Suprapubic skin (tissue), 4 donors: ENCODE measurements around the gene RGP1.

ENCODE experiments used
- EP300 ChIP-seq: sonication (generic); formaldehyde crosslinking; IDR thresholded peaks from one replicate; pipeline ENCODE4 v1.6.1; 2017; ENCODE audit warnings: antibody characterized with exemption
- POLR2A ChIP-seq, 2 donors: fragments of 450-650 bp; IDR thresholded peaks; one replicate each; pipeline ENCODE4 v1.6.1; 2017; ENCODE audit warnings: antibody characterized with exemption in 2 of 2, mild to moderate bottlenecking in 2 of 2, moderate library complexity in 2 of 2
- POLR2AphosphoS5 ChIP-seq, 3 donors: sonication (generic); formaldehyde crosslinking; IDR thresholded peaks; one replicate each; pipeline ENCODE4 v1.6.1; 2017; ENCODE audit warnings: antibody characterized with exemption in 3 of 3
- TF ChIP-seq, protein P1 (sequence below), 2 donors: fragments of 200-600 bp in 1 of 2; fragments of 450-650 bp in 1 of 2; sonication (generic) in 1 of 2; IDR thresholded peaks; one replicate each; pipeline ENCODE4 v1.5.1; 2016 to 2019; ENCODE audit warnings: antibody characterized with exemption in 2 of 2, mild to moderate bottlenecking in 1 of 2, moderate library complexity in 1 of 2

DNA sequence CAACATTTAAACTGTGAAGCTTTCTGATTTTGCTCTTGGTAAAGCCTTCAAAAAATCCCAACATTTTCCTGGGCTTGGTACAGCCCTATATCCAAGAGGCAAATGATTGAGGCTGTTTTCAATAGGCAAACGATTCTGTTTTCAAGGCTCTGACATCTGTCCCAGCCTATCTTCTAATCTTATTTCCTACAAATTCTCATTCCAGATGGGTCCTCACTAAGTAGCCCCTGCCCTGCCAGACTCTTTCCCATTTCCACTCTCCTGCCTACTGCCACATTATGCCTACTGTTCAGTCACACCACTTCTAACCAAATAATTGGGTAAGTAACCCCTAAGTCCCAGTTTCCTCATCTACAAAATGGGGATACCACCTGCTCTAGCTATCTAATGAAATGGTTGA, 3.5 kb upstream of the RGP1 start:
- TF ChIP-seq POLR2A (IDR thresholded peaks at IDR 0.05) = no peak
- TF ChIP-seq POLR2AphosphoS5 (IDR thresholded peaks at IDR 0.05) = no peak
- TF ChIP-seq, protein P1, sequence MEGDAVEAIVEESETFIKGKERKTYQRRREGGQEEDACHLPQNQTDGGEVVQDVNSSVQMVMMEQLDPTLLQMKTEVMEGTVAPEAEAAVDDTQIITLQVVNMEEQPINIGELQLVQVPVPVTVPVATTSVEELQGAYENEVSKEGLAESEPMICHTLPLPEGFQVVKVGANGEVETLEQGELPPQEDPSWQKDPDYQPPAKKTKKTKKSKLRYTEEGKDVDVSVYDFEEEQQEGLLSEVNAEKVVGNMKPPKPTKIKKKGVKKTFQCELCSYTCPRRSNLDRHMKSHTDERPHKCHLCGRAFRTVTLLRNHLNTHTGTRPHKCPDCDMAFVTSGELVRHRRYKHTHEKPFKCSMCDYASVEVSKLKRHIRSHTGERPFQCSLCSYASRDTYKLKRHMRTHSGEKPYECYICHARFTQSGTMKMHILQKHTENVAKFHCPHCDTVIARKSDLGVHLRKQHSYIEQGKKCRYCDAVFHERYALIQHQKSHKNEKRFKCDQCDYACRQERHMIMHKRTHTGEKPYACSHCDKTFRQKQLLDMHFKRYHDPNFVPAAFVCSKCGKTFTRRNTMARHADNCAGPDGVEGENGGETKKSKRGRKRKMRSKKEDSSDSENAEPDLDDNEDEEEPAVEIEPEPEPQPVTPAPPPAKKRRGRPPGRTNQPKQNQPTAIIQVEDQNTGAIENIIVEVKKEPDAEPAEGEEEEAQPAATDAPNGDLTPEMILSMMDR (IDR thresholded peaks at IDR 0.05) = no peak
- no peak for TF ChIP-seq EP300
